B cell (primary cell): Measurements from ENCODE around the gene N4BP2L2. TPM values are rescaled to one million over a fixed set of nuclear protein-coding genes. Genes with fewer than 3 reads are reported as not detected.

Source experiments
- ATAC-seq: fragments of 200-7000 bp; cut with Tn5 transposase; one replicate; pipeline ENCODE4 v1.10.0; 2021; ENCODE audit warnings: low read depth, mild to moderate bottlenecking, moderate number of reproducible peaks, moderate library complexity
- CTCF ChIA-PET: fragments of 350-600 bp; sonication (Branson Sonifier 250); formaldehyde crosslinking; loops from one replicate; lab custom pipeline; 2021; ENCODE audit warnings: antibody characterized with exemption, inconsistent platforms; lab: Charles Lee
- POLR2A ChIA-PET: fragments of 350-600 bp; sonication (Branson Sonifier 250); formaldehyde crosslinking; loops from one replicate; lab custom pipeline; 2021; ENCODE audit warnings: antibody characterized with exemption; lab: Charles Lee
- DNase-seq: peaks from one replicate; pipeline ENCODE4 v3.0.0; 2013
- H2AFZ ChIP-seq: 2 replicates; pipeline ENCODE4 v1.6.1; 2012; ENCODE audit warnings: mild to moderate bottlenecking, low read depth, low read length; ENCODE audit not compliant: insufficient read depth, poor library complexity, severe bottlenecking
- H3K27ac ChIP-seq, 2 donors: 1 replicate in 1 of 2; 2 replicates in 1 of 2; pipeline ENCODE4 v1.5.1; 2012 to 2013; ENCODE audit warnings: low read length in 2 of 2, mild to moderate bottlenecking in 2 of 2, moderate library complexity in 1 of 2
- H3K27me3 ChIP-seq, 4 experiments: fragments of 200-600 bp in 1 of 4; sonication (generic) in 1 of 4; replicated peaks in 1 of 4; 1 replicate in 2 of 4; 2 replicates in 2 of 4; pipeline versions ENCODE4 v1.6.1 to v1.7.0; 2013 to 2016; ENCODE audit warnings: low read length in 3 of 4, mild to moderate bottlenecking in 2 of 4, mixed read lengths in 1 of 4, moderate library complexity in 1 of 4; ENCODE audit not compliant: insufficient read depth in 4 of 4, control insufficient read depth in 3 of 4; ENCODE audit errors: control extremely low read depth in 1 of 4
- H3K36me3 ChIP-seq, 2 experiments: replicated peaks in 1 of 2; 1 replicate in 1 of 2; 2 replicates in 1 of 2; pipeline versions ENCODE4 v1.6.1 to v1.7.1; 2013; ENCODE audit warnings: low read length in 1 of 2; ENCODE audit not compliant: insufficient read depth in 2 of 2, control insufficient read depth in 1 of 2; ENCODE audit errors: control extremely low read depth in 1 of 2, extremely low read depth in 1 of 2
- H3K4me1 ChIP-seq, 2 donors: fragments of 200-600 bp in 1 of 2; sonication (generic) in 1 of 2; 1 replicate in 1 of 2; 2 replicates in 1 of 2; pipeline versions ENCODE4 v1.5.1 to v1.6.1; 2013 to 2017; ENCODE audit warnings: low read length in 2 of 2; ENCODE audit not compliant: control insufficient read depth in 2 of 2, insufficient read depth in 2 of 2
- H3K4me2 ChIP-seq: replicated peaks from 2 replicates; pipeline ENCODE3; 2012; ENCODE audit warnings: mild to moderate bottlenecking, low read depth, low read length; ENCODE audit not compliant: poor library complexity, severe bottlenecking
- H3K4me3 ChIP-seq, 5 experiments: fragments of 200-600 bp in 1 of 5; sonication (generic) in 1 of 5; 1 replicate in 3 of 5; 2 replicates in 2 of 5; pipeline versions ENCODE4 v1.5.1 to v1.7.0; 2011 to 2016; ENCODE audit warnings: low read length in 4 of 5, mild to moderate bottlenecking in 4 of 5, low read depth in 2 of 5, control low read depth in 1 of 5, moderate library complexity in 1 of 5; ENCODE audit not compliant: insufficient read depth in 1 of 5; ENCODE audit errors: control extremely low read depth in 1 of 5, extremely low read depth in 1 of 5
- H3K79me2 ChIP-seq: fragments of 200-600 bp; sonication (generic); one replicate; pipeline ENCODE4 v1.6.0; 2016; ENCODE audit warnings: low read length; ENCODE audit not compliant: control insufficient read depth, insufficient read depth
- H3K9ac ChIP-seq: fragments of 200-600 bp; sonication (generic); 2 replicates; pipeline ENCODE4 v1.6.1; 2017; ENCODE audit warnings: mild to moderate bottlenecking, low read length, moderate library complexity
- H3K9me3 ChIP-seq, 3 donors: one replicate each; pipeline versions ENCODE4 v1.6.1 to v1.7.1; 2013; ENCODE audit warnings: low read length in 2 of 3; ENCODE audit not compliant: control insufficient read depth in 2 of 3, insufficient read depth in 1 of 3; ENCODE audit errors: control extremely low read depth in 1 of 3
- H4K20me1 ChIP-seq: 2 replicates; pipeline ENCODE4 v1.6.0; 2012; ENCODE audit warnings: mild to moderate bottlenecking, low read length; ENCODE audit not compliant: insufficient read depth, control insufficient read depth, poor library complexity, severe bottlenecking
- H3K27ac Mint-ChIP-seq: one replicate; pipeline ENCODE4 v1.8.0; 2021; ENCODE audit warnings: mixed read lengths
- H3K27me3 Mint-ChIP-seq: one replicate; pipeline ENCODE4 v1.8.0; 2021; ENCODE audit warnings: mixed read lengths
- H3K4me1 Mint-ChIP-seq: one replicate; pipeline ENCODE4 v1.8.0; 2021; ENCODE audit warnings: mixed read lengths
- H3K4me3 Mint-ChIP-seq: one replicate; pipeline ENCODE4 v1.8.0; 2021; ENCODE audit warnings: mixed read lengths
- H3K9me3 Mint-ChIP-seq: one replicate; pipeline ENCODE4 v1.8.0; 2022; ENCODE audit warnings: mixed read lengths; ENCODE audit not compliant: insufficient read depth
- CTCF ChIP-seq: fragments of 200-600 bp; IDR thresholded peaks from one replicate; pipeline ENCODE4 v1.8.0; 2022; ENCODE audit warnings: antibody characterized with exemption, mild to moderate bottlenecking
- EZH2 ChIP-seq: IDR thresholded peaks from 2 replicates; pipeline ENCODE4 v1.6.1; 2012; ENCODE audit warnings: borderline replicate concordance, low read depth, mild to moderate bottlenecking, moderate library complexity, low read length; ENCODE audit not compliant: insufficient read depth, poor library complexity, severe bottlenecking
- WGBS: methylation state at CpG from one replicate; pipeline ENCODE4 v1.1.5; 2013; ENCODE audit warnings: missing lambda C conversion rate; ENCODE audit not compliant: insufficient coverage; 5-methylcytosine and 5-hydroxymethylcytosine counted together
- intact Hi-C: fragments of 100-400 bp; cut with micrococcal nuclease; formaldehyde crosslinking; loops from one replicate; pipeline ENCODE4 v1.10.0; 2022
- polyA plus RNA-seq: library from polyadenylated mRNA; depleted of rRNA; stranded (reverse); fragments of >200 nt; gene quantifications from 2 replicates; pipeline ENCODE4 v1.2.3, GENCODE V29; 2012
- total RNA-seq, 2 donors: library from RNA; stranded (reverse); fragments of 120-200 nt in 1 of 2; gene quantifications; 1 replicate in 1 of 2; 2 replicates in 1 of 2; pipeline versions ENCODE4 v1.2.3 to v1.2.4, GENCODE V29; 2013 to 2022

The N4BP2L2 gene
- total and polyA plus RNA-seq, 2 donors (not counting 1 experiment from before 2014, with no cell fraction given), result 63.9 to 239 TPM

- no peaks in the 10 kb centered on the region for H3K4me1 Mint-ChIP-seq
- CTCF ChIA-PET, result no interaction called here
These were observed 34.3 kb downstream of the N4BP2L2 start for GRCh38 chr13:32504263-32504662.

GRCh38 chr13:32503727-32504126 lies 34.9 kb downstream of the N4BP2L2 start:
- no peak for DNase-seq
- Histone ChIP-seq H3K4me1 (no peaks in the 10 kb centered on the region), H4K20me1 (no peaks in the 10 kb centered on the region), H3K9ac (no peak overlapping the region), H3K4me2 (no peak overlapping the region), H2AFZ (no peak overlapping the region), H3K9me3 (no peaks in the 10 kb centered on the region), H3K27ac (no peak overlapping the region), H3K27me3 (no peaks in the 10 kb centered on the region), H3K36me3 (no peaks in the 10 kb centered on the region), H3K79me2 (no peaks in the 10 kb centered on the region), H3K4me3 (no peak overlapping the region)
- ChIA-PET CTCF (interaction anchor here (0.7 to 1.2 kb wide), 4 partner anchors 16 to 136 kb away, joined by 3 to 5 read pairs (median 4); no protein-coding TSS in a partner anchor), POLR2A (no interaction called here)
- Mint-ChIP-seq H3K4me1 (no peaks in the 10 kb centered on the region), H3K9me3 (no peaks in the 10 kb centered on the region), H3K4me3 (no peak overlapping the region), H3K27me3 (no peaks in the 10 kb centered on the region), H3K27ac (no peak overlapping the region)
- intact Hi-C loops, result no loop called here
- no peak for ATAC-seq
- 92% methylated on average over 3 of the region's 5 CpGs for WGBS
- no peak for TF ChIP-seq EZH2
- TF ChIP-seq CTCF, result no peak

More at GRCh38 chr13:32504263-32504662, 34.3 kb downstream of the N4BP2L2 start:
- H3K4me3 Mint-ChIP-seq, result no peak overlapping the region
- no peaks in the 10 kb centered on the region for H3K27me3 Mint-ChIP-seq
- Histone ChIP-seq H4K20me1 (no peaks in the 10 kb centered on the region), H3K9ac (no peak overlapping the region), H3K79me2 (no peaks in the 10 kb centered on the region), H3K36me3 (no peaks in the 10 kb centered on the region), H2AFZ (no peak overlapping the region), H3K27me3 (no peaks in the 10 kb centered on the region), H3K27ac (no peak overlapping the region), H3K4me2 (no peak overlapping the region), H3K4me3 (no peak overlapping the region), H3K9me3 (no peaks in the 10 kb centered on the region), H3K4me1 (no peaks in the 10 kb centered on the region)
- H3K9me3 Mint-ChIP-seq, result no peaks in the 10 kb centered on the region
- ATAC-seq (no peak), DNase-seq (no peak)
- no CpG with 5 or more reads among the region's 1 CpG for WGBS
- POLR2A ChIA-PET, result no interaction called here
- no peak overlapping the region for H3K27ac Mint-ChIP-seq
- intact Hi-C loops, result no loop called here
- TF ChIP-seq EZH2 (no peak), CTCF (no peak)
